HG03025 (cell line): ENCODE data around the gene EEF1AKMT2.
"Not testable (repeated sequence)": the region's sequence is repeated elsewhere in the genome, so short reads cannot be mapped to it uniquely, and the experiment has no call there.

ENCODE experiments used
- ATAC-seq: cut with Tn5 transposase; IDR thresholded peaks from one replicate; pipeline ENCODE4 v1.9.1; 2021; ENCODE audit warnings: mild to moderate bottlenecking, moderate library complexity; ENCODE audit not compliant: unreplicated experiment, low FRiP score

EEF1AKMT2 gene

GRCh38 chr10:124791547-124792348 is at the start of gene EEF1AKMT2:
TSS of gene EEF1AKMT2 (minus strand) at chr10:124791887. CDS start at chr10:124791833, 54 bp downstream.
- ATAC-seq, result peak; percentile 77

DNA sequence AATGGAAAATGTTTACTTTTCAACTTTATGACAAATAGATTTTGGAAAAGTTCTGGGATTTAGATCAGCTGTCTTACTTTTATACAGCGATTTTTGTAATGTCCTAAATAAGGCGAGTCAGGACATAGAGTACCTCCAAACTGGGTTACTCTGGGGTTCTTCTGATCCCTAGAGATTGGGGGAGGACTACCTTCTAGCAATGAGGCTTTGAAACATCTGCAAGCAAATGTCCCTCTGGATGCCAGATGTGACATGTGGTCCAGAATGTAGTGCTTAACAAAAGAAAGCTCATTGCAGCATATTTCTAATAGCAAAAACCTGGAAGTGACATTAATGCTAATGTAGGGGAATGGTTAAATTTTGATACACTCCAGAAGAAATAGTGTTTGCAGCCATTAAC is 46.0 kb upstream of the EEF1AKMT2 start:
- no peak for ATAC-seq

DNA sequence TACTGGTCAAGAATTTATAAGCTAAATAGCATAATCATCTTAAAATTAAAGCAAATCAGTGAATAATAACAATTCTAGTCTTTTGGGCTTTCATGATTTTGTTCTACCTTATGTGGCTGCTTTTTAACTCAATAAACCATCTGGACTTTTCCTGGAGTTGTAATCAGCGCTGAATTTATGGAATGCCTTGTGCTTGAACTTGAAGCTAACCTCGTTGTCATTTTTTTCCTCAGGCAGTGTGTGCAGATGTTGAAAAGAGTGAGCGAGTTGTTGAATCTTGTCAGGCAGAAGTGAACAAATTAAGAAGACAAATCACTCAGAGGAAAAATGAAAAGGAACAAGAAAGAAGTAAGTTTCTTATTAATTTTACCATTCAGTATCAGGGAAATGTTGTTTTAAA is 39.4 kb upstream of the EEF1AKMT2 start:
- no peak for ATAC-seq

DNA sequence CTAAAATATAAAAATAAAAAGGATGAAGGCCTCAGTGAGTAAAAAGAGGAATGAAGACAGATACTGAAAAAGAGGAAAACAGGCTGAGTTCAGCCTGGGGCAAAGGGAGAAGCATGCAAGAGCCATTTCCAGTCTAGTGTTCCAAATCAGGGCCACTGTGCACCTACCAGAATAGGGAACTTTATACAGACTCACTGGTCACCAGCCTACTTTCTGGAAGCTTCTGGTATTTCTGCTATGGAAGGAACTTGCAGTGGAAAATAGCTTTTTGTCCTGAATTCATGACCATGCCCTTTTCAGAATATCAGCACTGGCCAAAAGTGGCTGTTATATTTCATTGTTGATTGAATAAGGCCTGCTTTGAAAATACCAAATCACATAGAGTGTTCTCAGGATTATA is 38.8 kb upstream of the EEF1AKMT2 start:
- no peak for ATAC-seq

GRCh38 chr10:124829447-124830115 is 37.9 kb upstream of the EEF1AKMT2 start:
- ATAC-seq, result no peak

DNA sequence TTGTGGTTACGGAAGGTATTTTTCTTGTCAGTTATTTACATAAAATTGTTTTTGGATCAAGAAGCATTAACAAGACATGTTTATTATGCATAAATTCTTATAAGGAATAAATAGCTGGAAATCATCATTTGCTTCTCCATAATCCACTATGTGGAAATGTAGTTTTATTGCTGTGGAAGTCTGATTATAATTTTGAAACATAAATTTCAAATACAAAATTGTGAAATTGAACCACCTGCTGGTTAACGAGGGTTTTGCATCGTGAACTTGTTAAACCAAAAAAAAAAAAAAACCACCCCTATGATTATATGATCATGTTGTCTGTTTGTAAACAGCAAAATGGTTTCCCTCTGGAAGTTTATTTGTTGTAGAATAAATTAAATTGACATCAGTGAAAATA is 35.8 kb upstream of the EEF1AKMT2 start:
- ATAC-seq, result no peak

DNA sequence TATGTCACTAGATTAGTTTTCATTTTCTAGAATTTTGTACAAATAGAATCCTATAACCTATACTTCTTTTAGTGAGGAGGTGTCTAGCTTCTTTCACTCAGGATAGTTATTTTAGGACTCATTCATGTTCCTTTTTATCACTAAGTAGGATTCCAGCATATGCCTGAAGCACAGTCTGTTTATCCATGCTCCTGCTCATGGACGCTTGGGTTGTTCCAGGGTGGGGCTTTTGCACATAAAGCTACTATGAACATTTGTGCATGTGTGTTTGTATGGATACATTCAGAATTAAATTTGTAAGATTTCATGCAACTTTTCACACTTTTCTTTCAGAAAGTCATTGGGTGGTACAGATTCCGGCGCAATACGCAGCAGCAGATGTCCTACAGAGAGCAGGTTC is 34.6 kb upstream of the EEF1AKMT2 start:
- ATAC-seq, result no peak

- no peak for ATAC-seq
Measured at GRCh38 chr10:124825702-124826101, 34.0 kb upstream of the EEF1AKMT2 start.

- ATAC-seq, result not testable (repeated sequence)
Measured at GRCh38 chr10:124824932-124825331, 33.2 kb upstream of the EEF1AKMT2 start.

DNA sequence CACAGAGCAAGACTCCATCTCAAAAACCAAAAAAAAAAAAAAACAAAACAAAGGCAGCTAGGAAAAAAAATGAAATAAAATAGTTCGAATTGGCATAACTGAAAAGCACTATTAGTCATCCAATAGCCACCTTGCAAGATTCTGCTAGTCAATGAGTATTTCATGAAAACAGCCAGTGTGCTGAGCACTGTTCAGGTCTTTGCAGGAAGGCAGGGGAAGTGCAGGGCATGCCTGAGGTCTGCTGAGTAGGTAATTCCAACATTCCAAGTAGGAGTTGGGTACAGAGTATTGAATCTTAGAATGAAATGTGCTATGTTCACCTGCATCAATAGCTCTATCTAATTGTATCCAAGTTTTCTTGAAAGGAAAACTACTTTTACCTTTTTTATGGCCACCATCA is 32.8 kb upstream of the EEF1AKMT2 start:
- ATAC-seq, result no peak

- no peak for ATAC-seq
Measured at GRCh38 chr10:124821520-124821919, 29.8 kb upstream of the EEF1AKMT2 start.

GRCh38 chr10:124820121-124820520 is 28.4 kb upstream of the EEF1AKMT2 start:
- ATAC-seq, result no peak

- peak; percentile 37 for ATAC-seq
Measured at GRCh38 chr10:124802313-124802675, 10.6 kb upstream of the EEF1AKMT2 start.

- ATAC-seq, result no peak
Measured at GRCh38 chr10:124799211-124799610, 7.5 kb upstream of the EEF1AKMT2 start.

- no peak for ATAC-seq
Measured at GRCh38 chr10:124798781-124799180, 7.1 kb upstream of the EEF1AKMT2 start.

DNA sequence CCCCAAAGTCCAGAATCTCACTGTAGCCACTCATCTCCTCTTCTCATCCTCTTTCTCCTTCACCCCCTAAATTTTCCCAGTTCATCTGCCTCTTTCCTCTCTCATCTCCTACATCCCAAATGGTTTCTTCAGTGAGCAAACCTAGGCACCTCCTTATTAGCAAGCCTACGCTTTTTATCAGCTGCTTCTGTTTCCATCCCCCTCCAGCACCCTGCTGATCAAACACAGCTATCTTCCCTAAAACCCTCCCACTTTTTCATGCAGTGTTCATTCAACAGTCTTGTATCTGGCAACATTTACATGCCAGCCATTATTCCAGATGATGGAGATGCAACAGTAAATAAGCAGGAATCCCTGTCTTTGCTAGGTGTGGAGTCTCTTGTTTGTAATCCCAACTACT is 6.7 kb upstream of the EEF1AKMT2 start:
- ATAC-seq, result no peak

DNA sequence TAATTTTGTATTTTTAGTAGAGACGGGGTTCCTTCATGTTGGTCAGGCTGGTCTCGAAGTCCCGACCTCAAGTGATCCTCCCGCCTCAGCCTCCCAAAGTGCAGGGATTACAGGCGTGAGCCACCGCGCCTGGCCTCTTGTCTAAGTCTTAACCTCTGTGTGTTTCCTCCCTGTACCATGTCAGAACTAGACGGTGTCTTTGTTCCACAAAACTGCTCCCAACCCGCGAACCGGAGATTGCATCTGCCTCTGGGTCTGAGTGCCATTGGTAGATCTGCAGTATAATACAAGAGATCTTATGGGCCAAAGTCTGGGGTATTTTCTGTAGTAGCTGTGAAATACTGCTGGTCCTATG is 1.3 kb upstream of the EEF1AKMT2 start:
- ATAC-seq, result no peak

DNA sequence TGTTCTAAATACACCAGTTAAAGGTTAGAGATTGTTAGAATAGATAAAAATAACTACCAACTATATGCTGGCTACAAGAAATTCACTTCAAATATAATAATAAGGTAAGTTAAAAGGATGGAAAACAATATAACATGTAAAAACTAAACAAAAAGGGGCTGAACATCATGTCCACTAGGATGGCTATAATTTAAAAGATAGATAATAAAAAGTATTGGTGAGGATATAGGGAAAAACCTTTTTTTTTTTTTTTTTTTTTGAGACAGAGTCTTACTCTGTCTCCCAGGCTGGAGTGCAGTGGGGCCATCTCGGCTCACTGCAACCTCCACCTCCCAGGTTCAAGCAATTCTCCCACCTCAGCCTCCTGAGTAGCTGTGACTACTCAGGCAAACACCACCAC is 8.8 kb downstream of the EEF1AKMT2 start:
- not testable (repeated sequence) for ATAC-seq

- ATAC-seq, result no peak
Measured at GRCh38 chr10:124768791-124769190, 22.9 kb downstream of the EEF1AKMT2 start.

DNA sequence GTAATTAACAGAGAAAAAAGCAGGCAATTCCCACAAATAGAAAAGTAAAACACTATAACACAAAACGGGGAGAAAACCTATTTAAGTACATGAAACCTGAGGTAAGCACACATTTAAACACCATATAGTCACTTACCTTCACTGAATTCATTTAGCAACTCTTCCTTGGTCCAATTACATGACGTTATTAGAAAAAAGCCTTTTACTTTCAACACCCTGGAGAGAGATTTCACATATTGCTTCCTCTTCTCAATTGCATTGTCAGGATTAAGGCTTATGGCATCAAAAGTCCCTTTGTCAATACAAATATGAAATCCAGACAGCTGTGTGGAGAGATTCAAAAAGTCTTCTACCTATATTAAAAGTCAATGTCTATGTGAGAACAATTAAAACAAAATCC is 26.4 kb downstream of the EEF1AKMT2 start:
- ATAC-seq, result no peak

DNA sequence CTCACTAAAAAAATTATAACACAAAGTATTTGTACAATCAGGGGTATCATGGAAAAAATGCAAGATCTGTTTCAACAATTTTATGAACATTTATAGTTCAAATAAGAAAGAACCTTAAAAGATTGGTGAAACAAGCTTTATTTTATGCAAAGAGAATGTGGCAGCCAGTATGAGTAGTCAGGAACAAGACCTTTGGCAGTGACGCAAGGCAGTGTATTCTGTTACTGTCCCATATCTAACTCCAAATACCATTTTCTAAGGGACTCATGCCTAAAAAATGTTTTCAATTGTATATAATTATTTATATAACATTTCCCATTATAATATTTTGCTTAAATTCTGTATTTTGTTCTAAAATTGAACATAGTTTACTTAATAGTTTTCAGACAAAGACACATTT is 28.4 kb downstream of the EEF1AKMT2 start:
- ATAC-seq, result no peak

- ATAC-seq, result no peak
Measured at GRCh38 chr10:124762281-124762680, 29.4 kb downstream of the EEF1AKMT2 start.
